Measurements from ENCODE around the gene PRKN. TPM values are rescaled to one million over a fixed set of nuclear protein-coding genes. Genes with fewer than 3 reads are reported as not detected.

Gene PRKN
- total and polyA plus RNA-seq, 9 of the 15 experiments (the other 6 are each of a cell fraction or from before 2014, with no cell fraction given), result 0.03 to 0.96 (median 0.15) TPM; not detected in 2

- H3K9ac ChIP-seq (ENCODE audit: insufficient read depth in 1 of 2, low read depth in 2 of 2, low read length in 2 of 2), result no peak overlapping the region
- intact Hi-C loops (cut with micrococcal nuclease), result no loop called here
Measured at GRCh38 chr6:161482517-161482858, 1245.1 kb downstream of the PRKN start.

More at GRCh38 chr6:161482517-161482858, 1245.1 kb downstream of the PRKN start:
- ATAC-seq (no peak), FAIRE-seq (no peak), DNase-seq (ENCODE audit: extremely low read depth in 1 of 4, low spot score in 3 of 4) (no peak)
- Histone ChIP-seq H3K36me3 (ENCODE audit: control insufficient read depth, insufficient read depth, low read length) (no peaks in the 10 kb centered on the region), H3K9me1 (ENCODE audit: control insufficient read depth, insufficient read depth, low read length) (no peaks in the 10 kb centered on the region), H4K20me1 (replicated peaks; ENCODE audit: control insufficient read depth, insufficient read depth, low read length) (no peaks in the 10 kb centered on the region), H3K9me3 (replicated peaks; ENCODE audit: control insufficient read depth, insufficient read depth, low read depth, low read length) (no peaks in the 10 kb centered on the region), H3K27me3 (ENCODE audit: control insufficient read depth in 2 of 2, insufficient read depth in 2 of 2, low read length in 2 of 2) (peaks cover 17 to 25% of the 10 kb centered on the region in 2 experiments), H3K27ac (ENCODE audit: extremely low read depth, low read depth, low read length) (no peak overlapping the region), H3K4me2 (ENCODE audit: insufficient read depth, low read length) (no peak overlapping the region), H2AFZ (ENCODE audit: low read depth, low read length) (no peak overlapping the region), H3K79me2 (ENCODE audit: control insufficient read depth, insufficient read depth, low read length) (no peaks in the 10 kb centered on the region), H3K4me3 (no peak overlapping the region), H3K4me1 (replicated peaks in 1 of 2; ENCODE audit: control insufficient read depth in 2 of 2, insufficient read depth in 2 of 2, low read length in 2 of 2) (no peaks in the 10 kb centered on the region)
- in situ Hi-C loops (cut with MboI), result no loop called here
- ChIA-PET POLR2A (interaction anchor here (0.6 to 1.4 kb wide), 3 partner anchors 11 to 42 kb away, joined by 3 to 4 read pairs (median 4); no protein-coding TSS in a partner anchor), CTCF (ENCODE audit: low intra/inter-chr PET ratio) (no interaction called here)
- 3% methylated on average over 3 of the region's 3 CpGs for WGBS (ENCODE audit: insufficient coverage, low coverage, missing lambda C conversion rate)
- BruUV-seq (replicated peaks), result no TSS peak
- TF ChIP-seq HMG20A (CRISPR knock-in tag; conservative IDR thresholded peaks at IDR 0.05), result no peak
- TF ChIP-seq CXXC5 (CRISPR knock-in tag; IDR thresholded peaks at IDR 0.05), result no peak
- no peak for TF ChIP-seq ZNF134 (CRISPR knock-in tag; conservative IDR thresholded peaks at IDR 0.05)
- TF ChIP-seq SAFB2 (IDR thresholded peaks at IDR 0.05; ENCODE audit: borderline replicate concordance, low read depth, low read length, severe bottlenecking), result no peak
- TF ChIP-seq ZNF165 (CRISPR knock-in tag; IDR thresholded peaks at IDR 0.05; ENCODE audit: borderline replicate concordance), result no peak
- TF ChIP-seq, protein P1, sequence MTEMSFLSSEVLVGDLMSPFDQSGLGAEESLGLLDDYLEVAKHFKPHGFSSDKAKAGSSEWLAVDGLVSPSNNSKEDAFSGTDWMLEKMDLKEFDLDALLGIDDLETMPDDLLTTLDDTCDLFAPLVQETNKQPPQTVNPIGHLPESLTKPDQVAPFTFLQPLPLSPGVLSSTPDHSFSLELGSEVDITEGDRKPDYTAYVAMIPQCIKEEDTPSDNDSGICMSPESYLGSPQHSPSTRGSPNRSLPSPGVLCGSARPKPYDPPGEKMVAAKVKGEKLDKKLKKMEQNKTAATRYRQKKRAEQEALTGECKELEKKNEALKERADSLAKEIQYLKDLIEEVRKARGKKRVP (CRISPR knock-in tag; IDR thresholded peaks at IDR 0.05), result no peak
- TF ChIP-seq PHF8 (IDR thresholded peaks at IDR 0.05; ENCODE audit: borderline replicate concordance, low read length), result no peak
- TF ChIP-seq ZNF24 (IDR thresholded peaks at IDR 0.05), result no peak
- TF ChIP-seq TCF7 (IDR thresholded peaks at IDR 0.05; ENCODE audit: borderline replicate concordance), result no peak
- TF ChIP-seq ZBTB17 (CRISPR knock-in tag; IDR thresholded peaks at IDR 0.05), result no peak
- TF ChIP-seq IFI16 (CRISPR knock-in tag; IDR thresholded peaks at IDR 0.05), result no peak
- TF ChIP-seq POLR2AphosphoS2 (IDR thresholded peaks at IDR 0.05; ENCODE audit: low read length), result no peak
- TF ChIP-seq TOE1 (IDR thresholded peaks at IDR 0.05; ENCODE audit: borderline replicate concordance), result no peak
- TF ChIP-seq TOE1 (CRISPR knock-in tag; IDR thresholded peaks at IDR 0.05; ENCODE audit: borderline replicate concordance, low read depth), result no peak
- TF ChIP-seq GATA2 (CRISPR knock-in tag; IDR thresholded peaks at IDR 0.05), result no peak
- no peak for TF ChIP-seq HDAC2 (IDR thresholded peaks at IDR 0.05)
- no peak for TF ChIP-seq TAF7 (tag; IDR thresholded peaks at IDR 0.05)
- TF ChIP-seq, protein P2, sequence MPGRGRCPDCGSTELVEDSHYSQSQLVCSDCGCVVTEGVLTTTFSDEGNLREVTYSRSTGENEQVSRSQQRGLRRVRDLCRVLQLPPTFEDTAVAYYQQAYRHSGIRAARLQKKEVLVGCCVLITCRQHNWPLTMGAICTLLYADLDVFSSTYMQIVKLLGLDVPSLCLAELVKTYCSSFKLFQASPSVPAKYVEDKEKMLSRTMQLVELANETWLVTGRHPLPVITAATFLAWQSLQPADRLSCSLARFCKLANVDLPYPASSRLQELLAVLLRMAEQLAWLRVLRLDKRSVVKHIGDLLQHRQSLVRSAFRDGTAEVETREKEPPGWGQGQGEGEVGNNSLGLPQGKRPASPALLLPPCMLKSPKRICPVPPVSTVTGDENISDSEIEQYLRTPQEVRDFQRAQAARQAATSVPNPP (IDR thresholded peaks at IDR 0.05; ENCODE audit: borderline replicate concordance, insufficient read depth, insufficient read length), result no peak
- no peak for TF ChIP-seq ARNT (IDR thresholded peaks at IDR 0.05)
- TF ChIP-seq GTF3C2 (IDR thresholded peaks at IDR 0.05; ENCODE audit: borderline replicate concordance, extremely low read depth, insufficient read length), result no peak
